ENCODE measurements around the gene PTPRZ1. TPM values are rescaled to one million over a fixed set of nuclear protein-coding genes. Genes with fewer than 3 reads are reported as not detected.

Gene PTPRZ1
- total RNA-seq, 2 donors from 2014 or later, result 18.0 to 57.4 TPM

DNA sequence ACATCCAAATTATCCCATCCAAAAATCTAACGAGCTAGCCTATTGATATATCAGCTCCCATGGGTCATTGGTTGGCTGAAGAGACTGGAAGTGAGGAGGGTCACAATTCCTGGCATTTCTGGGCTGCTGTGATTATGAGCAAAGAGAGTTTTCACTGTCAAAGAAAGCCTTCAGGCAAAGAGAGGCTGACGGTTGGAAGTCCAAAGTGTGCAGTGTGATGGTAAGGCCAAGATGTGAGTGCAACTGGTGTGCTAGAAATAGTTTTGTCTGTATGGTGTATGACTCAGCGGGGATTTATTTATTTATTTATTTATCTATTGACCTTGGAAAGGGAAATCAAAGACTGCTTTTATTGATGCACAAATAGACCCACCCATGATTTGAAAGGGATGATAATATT, 196.0 kb downstream of the PTPRZ1 start:
- WGBS, 2 experiments (ENCODE audit: insufficient coverage in 1 of 2, insufficient read length in 1 of 2), result 83 to 89% methylated on average over 1 to 2 of the region's 3 CpGs
- Mint-ChIP-seq H3K27me3 (ENCODE audit: insufficient read depth) (no peaks in the 10 kb centered on the region), H3K27ac (no peak overlapping the region), H3K36me3 (ENCODE audit: low read depth) (peaks cover 6% of the 10 kb centered on the region), H3K4me3 (no peak overlapping the region), H3K9me3 (no peaks in the 10 kb centered on the region), H3K4me1 (peaks cover 6% of the 10 kb centered on the region)
- no peak overlapping the region for H3K4me3 ChIP-seq (ENCODE audit: low read length)
- no peaks in the 10 kb centered on the region for H3K9me3 ChIP-seq (ENCODE audit: control insufficient read depth, low read length)
- no peak for DNase-seq
- no peak overlapping the region for H3K27ac ChIP-seq (ENCODE audit: low read depth, low read length)
- H3K36me3 ChIP-seq (ENCODE audit: control insufficient read depth, insufficient read depth, low read length), result peaks cover 8% of the 10 kb centered on the region
- H3K9ac ChIP-seq (ENCODE audit: extremely low read depth, low read length, poor library complexity, severe bottlenecking), result no peak overlapping the region
- TF ChIP-seq, protein P1, sequence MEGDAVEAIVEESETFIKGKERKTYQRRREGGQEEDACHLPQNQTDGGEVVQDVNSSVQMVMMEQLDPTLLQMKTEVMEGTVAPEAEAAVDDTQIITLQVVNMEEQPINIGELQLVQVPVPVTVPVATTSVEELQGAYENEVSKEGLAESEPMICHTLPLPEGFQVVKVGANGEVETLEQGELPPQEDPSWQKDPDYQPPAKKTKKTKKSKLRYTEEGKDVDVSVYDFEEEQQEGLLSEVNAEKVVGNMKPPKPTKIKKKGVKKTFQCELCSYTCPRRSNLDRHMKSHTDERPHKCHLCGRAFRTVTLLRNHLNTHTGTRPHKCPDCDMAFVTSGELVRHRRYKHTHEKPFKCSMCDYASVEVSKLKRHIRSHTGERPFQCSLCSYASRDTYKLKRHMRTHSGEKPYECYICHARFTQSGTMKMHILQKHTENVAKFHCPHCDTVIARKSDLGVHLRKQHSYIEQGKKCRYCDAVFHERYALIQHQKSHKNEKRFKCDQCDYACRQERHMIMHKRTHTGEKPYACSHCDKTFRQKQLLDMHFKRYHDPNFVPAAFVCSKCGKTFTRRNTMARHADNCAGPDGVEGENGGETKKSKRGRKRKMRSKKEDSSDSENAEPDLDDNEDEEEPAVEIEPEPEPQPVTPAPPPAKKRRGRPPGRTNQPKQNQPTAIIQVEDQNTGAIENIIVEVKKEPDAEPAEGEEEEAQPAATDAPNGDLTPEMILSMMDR (conservative IDR thresholded peaks at IDR 0.05), result no peak
- H3K4me1 ChIP-seq (ENCODE audit: control insufficient read depth, insufficient read depth, low read length), result peaks cover 3% of the 10 kb centered on the region
- no peaks in the 10 kb centered on the region for H3K27me3 ChIP-seq (ENCODE audit: control insufficient read depth, insufficient read depth, low read length, poor library complexity, severe bottlenecking)

DNA sequence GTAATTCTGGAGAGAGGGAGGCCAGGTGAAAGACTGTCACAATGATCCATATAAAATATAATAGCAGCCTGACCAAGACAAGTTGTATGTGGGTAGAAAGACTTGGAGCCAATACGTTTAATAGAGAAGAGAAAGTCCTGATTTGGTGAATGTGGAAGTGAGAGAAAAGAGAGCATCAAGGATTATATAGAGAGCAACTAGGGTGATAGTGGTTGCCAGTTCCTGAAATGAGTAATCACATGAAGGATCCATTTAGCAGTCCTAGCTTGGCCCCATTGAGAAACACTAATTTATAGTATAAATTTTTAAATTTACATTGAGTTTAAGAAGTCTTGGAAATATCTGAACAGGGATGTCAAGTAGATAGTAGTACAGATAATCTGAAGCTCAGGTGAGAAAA, 197.1 kb downstream of the PTPRZ1 start:
- H3K9ac ChIP-seq (ENCODE audit: extremely low read depth, low read length, poor library complexity, severe bottlenecking), result no peak overlapping the region
- H3K36me3 ChIP-seq (ENCODE audit: control insufficient read depth, insufficient read depth, low read length), result peaks cover 17% of the 10 kb centered on the region
- H3K9me3 ChIP-seq (ENCODE audit: control insufficient read depth, low read length), result no peaks in the 10 kb centered on the region
- H3K4me3 ChIP-seq (ENCODE audit: low read length), result no peak overlapping the region
- peaks cover 16% of the 10 kb centered on the region for H3K36me3 Mint-ChIP-seq (ENCODE audit: low read depth)
- H3K27ac Mint-ChIP-seq, result no peak overlapping the region
- H3K4me3 Mint-ChIP-seq, result no peak overlapping the region
- TF ChIP-seq, protein P1 (conservative IDR thresholded peaks at IDR 0.05), result no peak
- H3K27me3 Mint-ChIP-seq (ENCODE audit: insufficient read depth), result no peaks in the 10 kb centered on the region
- no peak for DNase-seq
- H3K27me3 ChIP-seq (ENCODE audit: control insufficient read depth, insufficient read depth, low read length, poor library complexity, severe bottlenecking), result no peaks in the 10 kb centered on the region
- peaks cover 2% of the 10 kb centered on the region for H3K4me1 Mint-ChIP-seq
- H3K27ac ChIP-seq (ENCODE audit: low read depth, low read length), result no peak overlapping the region
- WGBS, 2 experiments (ENCODE audit: insufficient coverage in 1 of 2, insufficient read length in 1 of 2), result 89% methylated on average over 1 of the region's 1 CpG; no CpG with 5 or more reads in 1 of the 2 experiments
- H3K4me1 ChIP-seq (ENCODE audit: control insufficient read depth, insufficient read depth, low read length), result peaks cover 3% of the 10 kb centered on the region
- H3K9me3 Mint-ChIP-seq, result no peaks in the 10 kb centered on the region

GRCh38 chr7:122070834-122071233, 197.9 kb downstream of the PTPRZ1 start:
- H3K27me3 Mint-ChIP-seq (ENCODE audit: insufficient read depth), result no peaks in the 10 kb centered on the region
- H3K36me3 Mint-ChIP-seq (ENCODE audit: low read depth), result peaks cover 21% of the 10 kb centered on the region
- Histone ChIP-seq H3K27ac (ENCODE audit: low read depth, low read length) (no peak overlapping the region), H3K4me1 (ENCODE audit: control insufficient read depth, insufficient read depth, low read length) (peaks cover 3% of the 10 kb centered on the region), H3K9ac (ENCODE audit: extremely low read depth, low read length, poor library complexity, severe bottlenecking) (no peak overlapping the region), H3K36me3 (ENCODE audit: control insufficient read depth, insufficient read depth, low read length) (peaks cover 25% of the 10 kb centered on the region), H3K27me3 (ENCODE audit: control insufficient read depth, insufficient read depth, low read length, poor library complexity, severe bottlenecking) (no peaks in the 10 kb centered on the region), H3K4me3 (ENCODE audit: low read length) (no peak overlapping the region), H3K9me3 (ENCODE audit: control insufficient read depth, low read length) (no peaks in the 10 kb centered on the region)
- H3K4me3 Mint-ChIP-seq, result no peak overlapping the region
- WGBS, 2 experiments (ENCODE audit: insufficient coverage in 1 of 2, insufficient read length in 1 of 2), result 94% methylated on average over 3 of the region's 3 CpGs; no CpG with 5 or more reads in 1 of the 2 experiments
- DNase-seq, result no peak
- no peak overlapping the region for H3K27ac Mint-ChIP-seq
- H3K4me1 Mint-ChIP-seq, result no peaks in the 10 kb centered on the region
- TF ChIP-seq, protein P1 (conservative IDR thresholded peaks at IDR 0.05), result no peak
- H3K9me3 Mint-ChIP-seq, result peaks cover under 1% of the 10 kb centered on the region
